Body of pancreas (tissue), 4 donors: ENCODE measurements around the gene TBXA2R. TPM values are rescaled to one million over a fixed set of nuclear protein-coding genes. Genes with fewer than 3 reads are reported as not detected.

ENCODE experiments used
- ATAC-seq: fragments of 150-250 bp; one replicate; pipeline ENCODE4 v1.9.1; 2016
- DNase-seq, 4 donors: peaks; one replicate each; pipeline ENCODE4 v3.0.0-alpha.2; 2019
- H3K27ac ChIP-seq, 4 donors: fragments of 200-600 bp; sonication (generic); 1 replicate in 3 of 4; 2 replicates in 1 of 4; pipeline versions ENCODE4 v1.5.1 to v1.6.1; 2016 to 2019; ENCODE audit warnings: mild to moderate bottlenecking in 1 of 4, mixed read lengths in 1 of 4, moderate library complexity in 1 of 4
- H3K27me3 ChIP-seq, 2 donors: fragments of 200-600 bp; sonication (generic); one replicate each; pipeline ENCODE4 v1.6.0; 2016; ENCODE audit warnings: mild to moderate bottlenecking in 1 of 2
- H3K36me3 ChIP-seq, 2 donors: fragments of 200-600 bp; sonication (generic); replicated peaks in 1 of 2; 2 replicates each; pipeline ENCODE4 v1.5.1; 2016; ENCODE audit warnings: low read depth in 2 of 2; ENCODE audit not compliant: insufficient read depth in 1 of 2
- H3K4me1 ChIP-seq: fragments of 200-600 bp; sonication (generic); one replicate; pipeline ENCODE4 v1.6.0; 2016
- H3K4me3 ChIP-seq, 2 donors: fragments of 200-600 bp; sonication (generic); 1 replicate in 1 of 2; 2 replicates in 1 of 2; pipeline ENCODE4 v1.5.1; 2016 to 2019
- H3K9me3 ChIP-seq, 3 donors: fragments of 200-600 bp; sonication (generic); 1 replicate in 2 of 3; 2 replicates in 1 of 3; pipeline ENCODE4 v1.5.1; 2016
- POLR2A ChIP-seq, 3 donors: fragments of 450-650 bp; IDR thresholded peaks; one replicate each; pipeline ENCODE4 v1.6.1; 2016; ENCODE audit warnings: antibody characterized with exemption in 3 of 3, mild to moderate bottlenecking in 2 of 3
- WGBS, 2 donors: methylation state at CpG; one replicate each; pipeline ENCODE4 v1.1.5; 2017; 5-methylcytosine and 5-hydroxymethylcytosine counted together
- intact Hi-C: fragments of 100-400 bp; cut with DNase I; formaldehyde crosslinking; loops from one replicate; pipeline ENCODE4 v1.15.1; 2023
- total RNA-seq, 2 donors: library from RNA; depleted of rRNA; stranded (reverse); fragments of >200 nt; gene quantifications; one replicate each; pipeline ENCODE4 v1.1.0, GENCODE V29; 2016
- TF ChIP-seq, protein P1 (sequence below), 7 experiments: fragments of 450-650 bp in 4 of 7; fragments of 200-600 bp in 3 of 7; sonication (generic) in 3 of 7; IDR thresholded peaks; one replicate each; pipeline ENCODE4 v1.5.1; 2016 to 2019; ENCODE audit warnings: antibody characterized with exemption in 7 of 7

Gene TBXA2R
- total RNA-seq, 2 donors from 2014 or later, result 0.52 to 3.0 TPM

DNA sequence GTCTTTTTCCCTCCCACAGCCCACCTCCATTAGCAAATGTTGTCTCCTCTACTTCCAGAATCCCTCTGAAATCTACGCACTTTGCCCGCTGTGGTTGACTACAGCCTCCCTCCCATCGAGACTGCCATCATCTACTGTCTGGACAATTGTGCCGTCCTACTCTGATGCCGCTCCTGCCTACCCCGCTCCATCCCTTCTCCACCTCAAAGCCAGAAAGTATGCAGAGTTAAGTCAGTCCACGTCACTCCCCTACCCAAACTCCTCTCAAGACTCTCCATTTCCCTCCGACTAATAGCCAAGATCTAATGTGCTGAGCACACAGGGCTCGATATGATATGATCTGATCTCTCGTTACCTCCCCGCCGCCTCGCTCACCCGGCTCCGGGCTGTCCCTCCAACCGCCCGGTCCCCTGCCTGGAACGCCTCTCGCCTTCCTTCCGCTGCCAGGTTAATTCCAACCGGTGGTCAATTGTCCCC lies 19.4 kb upstream of the TBXA2R start:
- Histone ChIP-seq H3K4me1 (peaks cover 29% of the 10 kb centered on the region), H3K9me3 (no peaks in the 10 kb centered on the region), H3K27ac (peak overlapping the region; percentile 91 to 97 (median 94)), H3K4me3 (peak overlapping the region; percentile 80 to 100), H3K27me3 (no peaks in the 10 kb centered on the region), H3K36me3 (peaks cover 0 to 2% of the 10 kb centered on the region in 2 donors)
- WGBS, 2 donors, result 1% methylated on average over 21 of the region's 21 CpGs
- ATAC-seq, result no peak
- intact Hi-C loops, result no loop called here
- no peak for DNase-seq
- TF ChIP-seq, protein P1, sequence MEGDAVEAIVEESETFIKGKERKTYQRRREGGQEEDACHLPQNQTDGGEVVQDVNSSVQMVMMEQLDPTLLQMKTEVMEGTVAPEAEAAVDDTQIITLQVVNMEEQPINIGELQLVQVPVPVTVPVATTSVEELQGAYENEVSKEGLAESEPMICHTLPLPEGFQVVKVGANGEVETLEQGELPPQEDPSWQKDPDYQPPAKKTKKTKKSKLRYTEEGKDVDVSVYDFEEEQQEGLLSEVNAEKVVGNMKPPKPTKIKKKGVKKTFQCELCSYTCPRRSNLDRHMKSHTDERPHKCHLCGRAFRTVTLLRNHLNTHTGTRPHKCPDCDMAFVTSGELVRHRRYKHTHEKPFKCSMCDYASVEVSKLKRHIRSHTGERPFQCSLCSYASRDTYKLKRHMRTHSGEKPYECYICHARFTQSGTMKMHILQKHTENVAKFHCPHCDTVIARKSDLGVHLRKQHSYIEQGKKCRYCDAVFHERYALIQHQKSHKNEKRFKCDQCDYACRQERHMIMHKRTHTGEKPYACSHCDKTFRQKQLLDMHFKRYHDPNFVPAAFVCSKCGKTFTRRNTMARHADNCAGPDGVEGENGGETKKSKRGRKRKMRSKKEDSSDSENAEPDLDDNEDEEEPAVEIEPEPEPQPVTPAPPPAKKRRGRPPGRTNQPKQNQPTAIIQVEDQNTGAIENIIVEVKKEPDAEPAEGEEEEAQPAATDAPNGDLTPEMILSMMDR (IDR thresholded peaks at IDR 0.05), result no peak
- TF ChIP-seq POLR2A (IDR thresholded peaks at IDR 0.05), result no peak

DNA sequence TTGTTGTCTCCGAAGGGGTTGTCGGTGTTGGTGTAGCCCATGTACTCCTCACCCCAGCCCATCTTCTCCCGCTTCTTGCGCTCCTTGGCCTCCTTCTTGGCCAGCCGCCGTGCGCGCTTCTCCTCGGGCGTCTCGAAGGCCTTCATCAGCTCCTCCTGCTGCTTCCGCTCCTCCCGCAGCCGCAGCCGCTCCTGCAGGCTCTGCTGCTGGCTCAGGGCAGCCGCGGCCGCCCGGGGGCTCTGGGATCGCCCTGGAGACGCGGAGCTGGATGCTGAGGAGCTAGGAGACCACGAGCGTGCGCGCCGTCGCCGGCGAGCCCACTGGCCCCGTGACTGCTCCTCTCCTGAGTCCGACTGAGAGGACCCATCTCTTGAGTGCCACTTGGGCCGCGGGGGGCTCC lies 17.0 kb upstream of the TBXA2R start:
- intact Hi-C loops, result no loop called here
- ATAC-seq, result no peak
- H3K4me1 ChIP-seq, result peaks cover 29% of the 10 kb centered on the region
- no peaks in the 10 kb centered on the region for H3K27me3 ChIP-seq
- DNase-seq, result no peak
- H3K4me3 ChIP-seq, result no peak overlapping the region
- TF ChIP-seq, protein P1 (IDR thresholded peaks at IDR 0.05), result no peak
- no peak for TF ChIP-seq POLR2A (IDR thresholded peaks at IDR 0.05)
- no peak overlapping the region for H3K27ac ChIP-seq
- WGBS, 2 donors, result 91 to 96% methylated on average over 16 to 34 of the region's 34 CpGs
- no peaks in the 10 kb centered on the region for H3K9me3 ChIP-seq
- peaks cover 0 to 2% of the 10 kb centered on the region in 2 donors for H3K36me3 ChIP-seq

DNA sequence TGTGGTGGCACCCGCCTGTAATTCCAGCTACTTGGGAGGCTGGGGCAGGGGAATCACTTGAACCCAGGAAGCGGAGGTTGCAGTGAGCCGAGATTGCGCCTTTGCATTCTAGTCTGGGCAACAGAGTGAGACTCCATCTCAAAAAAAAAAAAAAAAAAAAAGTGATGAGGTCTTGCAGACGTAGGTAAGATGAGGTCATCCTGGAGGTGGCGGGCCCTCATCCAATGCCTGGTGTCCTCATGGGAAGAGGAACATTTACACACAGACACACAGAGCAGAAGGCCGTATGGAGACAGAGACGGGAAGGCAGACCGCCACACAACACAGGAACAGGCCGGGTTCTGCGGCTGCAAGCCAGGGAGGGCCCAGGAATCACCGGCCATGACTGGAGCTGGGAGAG lies 15.5 kb upstream of the TBXA2R start:
- intact Hi-C loops, result no loop called here
- Histone ChIP-seq H3K4me1 (peaks cover 25% of the 10 kb centered on the region), H3K27ac (no peak overlapping the region), H3K27me3 (no peaks in the 10 kb centered on the region), H3K9me3 (no peaks in the 10 kb centered on the region), H3K36me3 (peaks cover 0 to 2% of the 10 kb centered on the region in 2 donors), H3K4me3 (no peak overlapping the region)
- no peak for ATAC-seq
- WGBS, 2 donors, result 80 to 95% methylated on average over 12 of the region's 12 CpGs
- DNase-seq, result no peak
- TF ChIP-seq, protein P1 (IDR thresholded peaks at IDR 0.05), result no peak
- no peak for TF ChIP-seq POLR2A (IDR thresholded peaks at IDR 0.05)

DNA sequence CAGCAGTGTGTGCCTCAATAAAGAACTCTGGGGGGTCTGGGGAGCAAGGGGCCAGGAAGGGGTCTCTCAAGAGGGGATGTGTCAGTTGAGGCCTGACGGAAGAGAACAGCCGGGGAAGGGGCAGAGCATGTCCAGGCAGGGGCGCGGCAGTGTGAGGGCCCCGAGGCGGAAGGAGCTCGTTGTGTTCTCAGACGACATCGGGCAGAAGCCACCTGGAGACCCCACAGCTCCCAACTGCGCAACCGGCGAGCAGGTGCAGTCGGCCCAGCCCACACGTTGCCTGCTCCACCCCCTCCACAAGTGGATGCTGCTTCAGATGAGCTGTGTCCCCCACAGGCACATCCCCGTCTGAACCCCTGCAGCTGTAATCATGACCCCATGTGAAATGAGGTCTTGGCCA lies 15.0 kb upstream of the TBXA2R start:
- H3K36me3 ChIP-seq, result peaks cover 0 to 2% of the 10 kb centered on the region in 2 donors
- no peak for DNase-seq
- H3K4me3 ChIP-seq, result no peak overlapping the region
- ATAC-seq, result no peak
- no peak overlapping the region for H3K27ac ChIP-seq
- H3K9me3 ChIP-seq, result no peaks in the 10 kb centered on the region
- H3K27me3 ChIP-seq, result no peaks in the 10 kb centered on the region
- WGBS, 2 donors, result 90 to 96% methylated on average over 8 to 12 of the region's 15 CpGs
- intact Hi-C loops, result no loop called here
- no peak for TF ChIP-seq POLR2A (IDR thresholded peaks at IDR 0.05)
- TF ChIP-seq, protein P1 (IDR thresholded peaks at IDR 0.05), result no peak
- H3K4me1 ChIP-seq, result peaks cover 23% of the 10 kb centered on the region

DNA sequence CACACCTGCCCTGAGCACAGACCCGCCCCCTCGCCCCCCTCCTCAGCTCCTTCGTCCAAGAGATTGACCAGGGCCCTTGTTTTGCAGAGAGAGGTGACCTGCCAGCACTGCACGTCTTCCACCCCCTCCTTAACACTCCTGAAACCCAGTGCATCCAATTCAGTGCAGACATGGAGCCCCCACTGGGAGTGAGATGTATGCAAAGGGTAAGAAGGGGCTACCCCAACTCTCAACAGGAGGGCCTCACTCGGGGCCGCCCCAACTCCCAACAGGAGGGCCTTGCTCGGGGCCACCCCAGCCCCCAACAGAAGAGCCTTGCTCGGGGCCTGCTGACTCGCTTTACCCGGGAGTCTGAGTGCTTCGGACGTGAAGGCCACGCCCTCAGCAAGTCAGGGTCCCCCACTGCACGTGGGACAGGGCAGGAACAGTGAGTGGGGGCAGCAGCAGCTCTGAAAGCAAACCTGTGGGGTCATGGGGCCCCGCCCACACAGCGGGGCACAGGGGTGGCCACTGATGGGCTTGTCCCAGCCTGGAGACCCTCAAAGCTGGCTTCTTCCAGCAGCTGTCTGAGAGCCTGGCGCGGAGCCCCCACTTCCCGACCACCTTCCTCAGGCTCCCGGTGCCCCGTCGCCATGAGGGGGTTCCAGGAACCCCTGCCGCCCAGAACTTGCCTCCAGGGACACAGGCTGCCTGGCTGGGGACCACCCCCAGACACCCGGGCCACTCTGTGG lies 14.3 kb upstream of the TBXA2R start:
- 83 to 90% methylated on average over 4 to 24 of the region's 24 CpGs for WGBS, 2 donors
- ATAC-seq (no peak), DNase-seq (no peak)
- TF ChIP-seq, protein P1 (IDR thresholded peaks at IDR 0.05), result no peak
- TF ChIP-seq POLR2A (IDR thresholded peaks at IDR 0.05), result no peak
- no peak overlapping the region for H3K4me3 ChIP-seq
- no peaks in the 10 kb centered on the region for H3K27me3 ChIP-seq
- no peaks in the 10 kb centered on the region for H3K9me3 ChIP-seq
- intact Hi-C loops, result no loop called here
- peaks cover 0 to 2% of the 10 kb centered on the region in 2 donors for H3K36me3 ChIP-seq
- H3K4me1 ChIP-seq, result peaks cover 21% of the 10 kb centered on the region
- no peak overlapping the region for H3K27ac ChIP-seq
